RWPE2 (cell line): ENCODE measurements around the gene ITGB7.

Source experiments
- ATAC-seq: fragments of 200-7000 bp; cut with Tn5 transposase; 3 replicates; pipeline ENCODE4 v1.9.1; 2021; ENCODE audit warnings: low read depth
- DNase-seq: peaks from one replicate; pipeline ENCODE4 v3.0.0-alpha.2; 2020; ENCODE audit warnings: low spot score
- H3K27ac ChIP-seq: fragments of 450-650 bp; 2 replicates; pipeline ENCODE4 v1.5.1; 2017; ENCODE audit warnings: mild to moderate bottlenecking; ENCODE audit not compliant: poor library complexity, severe bottlenecking
- H3K27me3 ChIP-seq: fragments of 250-450 bp; sonication (Bioruptor Pico); 2 replicates; pipeline ENCODE4 v1.5.1; 2021; ENCODE audit warnings: mild to moderate bottlenecking, moderate library complexity; ENCODE audit not compliant: insufficient read depth, poor library complexity, severe bottlenecking
- H3K36me3 ChIP-seq: fragments of 250-450 bp; sonication (Bioruptor Pico); 2 replicates; pipeline ENCODE4 v1.5.1; 2020; ENCODE audit warnings: low read depth, mild to moderate bottlenecking, moderate library complexity
- H3K4me1 ChIP-seq: fragments of 250-450 bp; sonication (Bioruptor Pico); 2 replicates; pipeline ENCODE4 v1.5.1; 2021; ENCODE audit warnings: mild to moderate bottlenecking, moderate library complexity; ENCODE audit not compliant: insufficient read depth, poor library complexity, severe bottlenecking
- H3K4me3 ChIP-seq: fragments of 250-450 bp; sonication (Bioruptor Pico); 2 replicates; pipeline ENCODE4 v1.5.1; 2021; ENCODE audit warnings: mild to moderate bottlenecking, moderate library complexity; ENCODE audit not compliant: severe bottlenecking
- H3K9me3 ChIP-seq: fragments of 250-450 bp; sonication (Bioruptor Pico); 2 replicates; pipeline ENCODE4 v1.5.1; 2021; ENCODE audit warnings: mild to moderate bottlenecking, moderate library complexity; ENCODE audit not compliant: severe bottlenecking
- TF ChIP-seq, protein P1 (sequence below): fragments of 450-650 bp; IDR thresholded peaks from one replicate; pipeline ENCODE4 v1.5.1; 2017; ENCODE audit warnings: mild to moderate bottlenecking, moderate library complexity; ENCODE audit not compliant: poor library complexity, severe bottlenecking

Gene ITGB7

DNA sequence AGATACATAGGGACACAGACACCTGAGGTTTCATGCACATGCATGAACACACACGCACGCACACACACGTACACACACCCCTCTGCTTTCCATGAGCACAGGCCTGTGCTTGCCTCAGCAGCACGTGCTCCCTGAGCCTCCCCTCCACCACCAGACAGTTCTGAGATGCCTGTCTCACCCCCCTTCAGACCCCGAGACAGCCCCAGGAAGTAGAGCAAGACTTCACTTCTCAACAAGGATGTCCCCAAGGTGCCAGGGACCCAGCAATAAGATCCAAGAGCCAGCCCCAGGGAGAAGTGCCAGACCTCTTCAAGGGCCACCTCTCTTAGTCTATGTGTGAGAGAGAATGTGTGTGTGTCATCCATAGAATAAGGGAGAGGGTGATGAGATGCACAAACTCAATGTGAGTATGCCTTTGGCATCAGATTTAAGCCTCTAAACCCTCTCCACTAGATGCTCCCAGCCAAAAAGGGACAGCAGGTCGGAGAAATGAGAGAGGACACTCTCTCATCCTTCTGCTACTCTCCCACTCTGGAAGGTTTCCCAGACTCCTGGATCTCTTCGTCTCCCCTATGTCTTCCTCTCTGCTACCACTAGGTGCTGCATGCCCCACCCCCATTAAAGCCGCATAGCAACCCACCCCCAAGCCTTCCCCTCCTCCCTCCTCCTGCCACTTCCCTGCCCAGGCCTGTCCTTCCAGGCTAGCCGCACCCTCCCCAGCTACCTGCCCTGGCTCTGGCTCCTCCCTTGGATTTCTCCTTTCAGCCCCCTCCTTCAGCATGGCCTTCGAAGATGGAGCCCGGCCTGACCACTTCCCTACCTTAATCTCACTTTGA is 17.2 kb upstream of the ITGB7 start:
- Histone ChIP-seq H3K9me3 (no peaks in the 10 kb centered on the region), H3K27ac (peak overlapping the region; percentile 96), H3K27me3 (no peaks in the 10 kb centered on the region), H3K36me3 (peaks cover under 1% of the 10 kb centered on the region), H3K4me3 (no peak overlapping the region), H3K4me1 (peaks cover 41% of the 10 kb centered on the region)
- ATAC-seq = peak; percentile 45
- TF ChIP-seq, protein P1, sequence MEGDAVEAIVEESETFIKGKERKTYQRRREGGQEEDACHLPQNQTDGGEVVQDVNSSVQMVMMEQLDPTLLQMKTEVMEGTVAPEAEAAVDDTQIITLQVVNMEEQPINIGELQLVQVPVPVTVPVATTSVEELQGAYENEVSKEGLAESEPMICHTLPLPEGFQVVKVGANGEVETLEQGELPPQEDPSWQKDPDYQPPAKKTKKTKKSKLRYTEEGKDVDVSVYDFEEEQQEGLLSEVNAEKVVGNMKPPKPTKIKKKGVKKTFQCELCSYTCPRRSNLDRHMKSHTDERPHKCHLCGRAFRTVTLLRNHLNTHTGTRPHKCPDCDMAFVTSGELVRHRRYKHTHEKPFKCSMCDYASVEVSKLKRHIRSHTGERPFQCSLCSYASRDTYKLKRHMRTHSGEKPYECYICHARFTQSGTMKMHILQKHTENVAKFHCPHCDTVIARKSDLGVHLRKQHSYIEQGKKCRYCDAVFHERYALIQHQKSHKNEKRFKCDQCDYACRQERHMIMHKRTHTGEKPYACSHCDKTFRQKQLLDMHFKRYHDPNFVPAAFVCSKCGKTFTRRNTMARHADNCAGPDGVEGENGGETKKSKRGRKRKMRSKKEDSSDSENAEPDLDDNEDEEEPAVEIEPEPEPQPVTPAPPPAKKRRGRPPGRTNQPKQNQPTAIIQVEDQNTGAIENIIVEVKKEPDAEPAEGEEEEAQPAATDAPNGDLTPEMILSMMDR = peak; percentile 42
- DNase-seq = peak; percentile 88

DNA sequence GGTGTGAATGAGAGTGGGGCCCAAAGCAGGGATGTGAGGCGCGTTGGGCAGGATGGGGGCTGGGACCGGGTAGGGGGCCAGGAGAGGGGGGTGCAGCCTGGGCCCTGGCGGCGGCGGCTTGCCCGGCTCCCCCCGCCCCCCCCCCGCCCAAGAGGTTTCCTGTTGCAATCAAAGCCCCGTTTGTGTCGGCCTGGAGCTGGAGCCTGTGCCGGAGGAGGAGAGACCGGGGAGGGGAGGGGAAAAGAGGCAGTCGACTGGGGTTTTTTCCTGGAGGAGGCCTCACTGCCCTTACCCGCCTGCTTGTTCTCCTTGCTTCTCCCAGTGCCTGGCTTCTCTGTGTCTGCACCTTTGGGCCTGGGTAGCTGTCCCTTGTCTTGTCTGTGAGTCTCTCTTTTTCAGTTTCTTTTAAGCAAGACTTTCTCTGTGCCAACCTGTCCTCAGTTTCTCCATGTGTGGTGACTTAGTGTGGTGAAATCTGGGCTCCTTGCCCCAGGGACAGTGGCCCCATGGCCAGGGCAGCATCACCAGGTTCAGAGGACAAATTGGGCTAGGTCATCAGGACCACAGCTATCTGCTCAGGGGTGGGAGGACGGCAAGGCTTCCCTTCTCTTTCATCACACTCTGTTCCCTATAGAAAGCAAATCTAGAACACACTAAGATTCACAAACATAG is 16.5 kb upstream of the ITGB7 start:
- Histone ChIP-seq H3K27me3 (no peaks in the 10 kb centered on the region), H3K4me1 (peaks cover 40% of the 10 kb centered on the region), H3K36me3 (no peaks in the 10 kb centered on the region), H3K9me3 (no peaks in the 10 kb centered on the region), H3K4me3 (no peak overlapping the region), H3K27ac (peak overlapping the region; percentile 96)
- TF ChIP-seq, protein P1 = no peak
- ATAC-seq (no peak), DNase-seq (peak; percentile 42)

DNA sequence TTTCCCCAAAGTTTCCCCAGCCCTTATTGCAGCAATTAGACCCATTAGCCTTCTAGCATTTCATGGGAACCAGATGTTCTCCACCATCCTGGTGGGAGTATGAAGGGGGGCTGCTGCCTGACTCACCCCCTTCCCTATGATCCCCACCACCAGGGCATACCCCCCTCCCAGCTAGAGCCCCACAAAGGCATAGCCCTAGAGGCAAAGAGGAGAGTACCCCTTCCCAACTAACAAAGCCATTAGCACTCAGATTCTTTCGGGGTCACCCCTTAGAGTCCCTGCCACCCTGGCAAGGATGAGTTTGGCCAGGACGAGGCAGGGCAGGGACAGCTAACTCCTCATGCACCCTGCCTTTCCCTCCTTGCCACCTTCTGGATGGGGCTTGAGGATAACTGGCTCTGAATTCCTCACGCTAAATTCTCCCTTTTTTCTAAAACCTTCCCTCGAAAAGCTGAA is 15.8 kb upstream of the ITGB7 start:
- ATAC-seq = no peak

DNA sequence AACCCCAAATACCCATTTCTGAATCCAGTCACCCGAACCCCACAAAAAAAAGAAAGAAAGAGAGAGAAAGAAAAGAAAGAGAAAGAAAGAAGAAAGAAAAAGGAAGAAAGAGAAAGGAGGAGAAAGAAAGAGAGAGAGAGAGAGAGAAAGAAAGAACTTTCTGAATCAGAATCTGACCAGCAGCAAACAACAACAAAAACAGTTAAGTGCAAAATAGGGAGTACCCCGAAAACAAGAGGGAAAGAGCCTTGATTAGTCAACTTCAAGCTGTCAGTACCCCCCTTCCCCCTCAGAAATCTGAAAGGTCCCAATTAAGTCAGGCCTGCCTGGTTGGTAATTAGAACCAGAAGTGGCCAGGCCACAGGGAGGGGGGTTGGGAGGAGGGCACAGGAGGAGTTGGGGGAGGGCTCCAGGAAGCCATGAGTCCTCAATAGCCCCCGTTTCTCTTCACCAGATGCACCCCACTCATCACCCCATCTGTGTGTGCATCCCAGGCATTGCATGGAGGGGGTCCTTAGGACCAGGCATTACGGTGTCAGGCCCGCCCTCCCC is 15.2 kb upstream of the ITGB7 start:
- TF ChIP-seq, protein P1 = no peak
- peak overlapping the region; percentile 96 for H3K27ac ChIP-seq

More for the DNA sequence above, 15.8 kb upstream of the ITGB7 start:
- Histone ChIP-seq H3K4me3 (no peak overlapping the region), H3K9me3 (no peaks in the 10 kb centered on the region), H3K27ac (peak overlapping the region; percentile 96), H3K27me3 (no peaks in the 10 kb centered on the region), H3K4me1 (peaks cover 47% of the 10 kb centered on the region), H3K36me3 (no peaks in the 10 kb centered on the region)
- TF ChIP-seq, protein P1 = no peak
- DNase-seq = peak; percentile 19

More for the DNA sequence above, 15.2 kb upstream of the ITGB7 start:
- ATAC-seq = no peak
- peak; percentile 18 for DNase-seq
- Histone ChIP-seq H3K27me3 (no peaks in the 10 kb centered on the region), H3K9me3 (no peaks in the 10 kb centered on the region), H3K36me3 (peaks cover under 1% of the 10 kb centered on the region; the same call in 1 of the 2 replicates), H3K4me1 (peaks cover 53% of the 10 kb centered on the region), H3K4me3 (no peak overlapping the region)
